B cell (primary cell): ENCODE data around the gene ZFP57. TPM values are rescaled to one million over a fixed set of nuclear protein-coding genes. Genes with fewer than 3 reads are reported as not detected.

Experiments used
- ATAC-seq: fragments of 200-7000 bp; cut with Tn5 transposase; one replicate; pipeline ENCODE4 v1.10.0; 2021; ENCODE audit warnings: low read depth, mild to moderate bottlenecking, moderate number of reproducible peaks, moderate library complexity
- CTCF ChIA-PET: fragments of 350-600 bp; sonication (Branson Sonifier 250); formaldehyde crosslinking; loops from one replicate; lab custom pipeline; 2021; ENCODE audit warnings: antibody characterized with exemption, inconsistent platforms; lab: Charles Lee
- POLR2A ChIA-PET: fragments of 350-600 bp; sonication (Branson Sonifier 250); formaldehyde crosslinking; loops from one replicate; lab custom pipeline; 2021; ENCODE audit warnings: antibody characterized with exemption; lab: Charles Lee
- DNase-seq: peaks from one replicate; pipeline ENCODE4 v3.0.0; 2013
- H2AFZ ChIP-seq: 2 replicates; pipeline ENCODE4 v1.6.1; 2012; ENCODE audit warnings: mild to moderate bottlenecking, low read depth, low read length; ENCODE audit not compliant: insufficient read depth, poor library complexity, severe bottlenecking
- H3K27ac ChIP-seq, 2 donors: 1 replicate in 1 of 2; 2 replicates in 1 of 2; pipeline ENCODE4 v1.5.1; 2012 to 2013; ENCODE audit warnings: low read length in 2 of 2, mild to moderate bottlenecking in 2 of 2, moderate library complexity in 1 of 2
- H3K27me3 ChIP-seq, 4 experiments: fragments of 200-600 bp in 1 of 4; sonication (generic) in 1 of 4; replicated peaks in 1 of 4; 1 replicate in 2 of 4; 2 replicates in 2 of 4; pipeline versions ENCODE4 v1.6.1 to v1.7.0; 2013 to 2016; ENCODE audit warnings: low read length in 3 of 4, mild to moderate bottlenecking in 2 of 4, mixed read lengths in 1 of 4, moderate library complexity in 1 of 4; ENCODE audit not compliant: insufficient read depth in 4 of 4, control insufficient read depth in 3 of 4; ENCODE audit errors: control extremely low read depth in 1 of 4
- H3K36me3 ChIP-seq, 2 experiments: replicated peaks in 1 of 2; 1 replicate in 1 of 2; 2 replicates in 1 of 2; pipeline versions ENCODE4 v1.6.1 to v1.7.1; 2013; ENCODE audit warnings: low read length in 1 of 2; ENCODE audit not compliant: insufficient read depth in 2 of 2, control insufficient read depth in 1 of 2; ENCODE audit errors: control extremely low read depth in 1 of 2, extremely low read depth in 1 of 2
- H3K4me1 ChIP-seq, 2 donors: fragments of 200-600 bp in 1 of 2; sonication (generic) in 1 of 2; 1 replicate in 1 of 2; 2 replicates in 1 of 2; pipeline versions ENCODE4 v1.5.1 to v1.6.1; 2013 to 2017; ENCODE audit warnings: low read length in 2 of 2; ENCODE audit not compliant: control insufficient read depth in 2 of 2, insufficient read depth in 2 of 2
- H3K4me2 ChIP-seq: replicated peaks from 2 replicates; pipeline ENCODE3; 2012; ENCODE audit warnings: mild to moderate bottlenecking, low read depth, low read length; ENCODE audit not compliant: poor library complexity, severe bottlenecking
- H3K4me3 ChIP-seq, 5 experiments: fragments of 200-600 bp in 1 of 5; sonication (generic) in 1 of 5; 1 replicate in 3 of 5; 2 replicates in 2 of 5; pipeline versions ENCODE4 v1.5.1 to v1.7.0; 2011 to 2016; ENCODE audit warnings: low read length in 4 of 5, mild to moderate bottlenecking in 4 of 5, low read depth in 2 of 5, control low read depth in 1 of 5, moderate library complexity in 1 of 5; ENCODE audit not compliant: insufficient read depth in 1 of 5; ENCODE audit errors: control extremely low read depth in 1 of 5, extremely low read depth in 1 of 5
- H3K79me2 ChIP-seq: fragments of 200-600 bp; sonication (generic); one replicate; pipeline ENCODE4 v1.6.0; 2016; ENCODE audit warnings: low read length; ENCODE audit not compliant: control insufficient read depth, insufficient read depth
- H3K9ac ChIP-seq: fragments of 200-600 bp; sonication (generic); 2 replicates; pipeline ENCODE4 v1.6.1; 2017; ENCODE audit warnings: mild to moderate bottlenecking, low read length, moderate library complexity
- H3K9me3 ChIP-seq, 3 donors: one replicate each; pipeline versions ENCODE4 v1.6.1 to v1.7.1; 2013; ENCODE audit warnings: low read length in 2 of 3; ENCODE audit not compliant: control insufficient read depth in 2 of 3, insufficient read depth in 1 of 3; ENCODE audit errors: control extremely low read depth in 1 of 3
- H4K20me1 ChIP-seq: 2 replicates; pipeline ENCODE4 v1.6.0; 2012; ENCODE audit warnings: mild to moderate bottlenecking, low read length; ENCODE audit not compliant: insufficient read depth, control insufficient read depth, poor library complexity, severe bottlenecking
- H3K27ac Mint-ChIP-seq: one replicate; pipeline ENCODE4 v1.8.0; 2021; ENCODE audit warnings: mixed read lengths
- H3K27me3 Mint-ChIP-seq: one replicate; pipeline ENCODE4 v1.8.0; 2021; ENCODE audit warnings: mixed read lengths
- H3K4me1 Mint-ChIP-seq: one replicate; pipeline ENCODE4 v1.8.0; 2021; ENCODE audit warnings: mixed read lengths
- H3K4me3 Mint-ChIP-seq: one replicate; pipeline ENCODE4 v1.8.0; 2021; ENCODE audit warnings: mixed read lengths
- H3K9me3 Mint-ChIP-seq: one replicate; pipeline ENCODE4 v1.8.0; 2022; ENCODE audit warnings: mixed read lengths; ENCODE audit not compliant: insufficient read depth
- EZH2 ChIP-seq: IDR thresholded peaks from 2 replicates; pipeline ENCODE4 v1.6.1; 2012; ENCODE audit warnings: borderline replicate concordance, low read depth, mild to moderate bottlenecking, moderate library complexity, low read length; ENCODE audit not compliant: insufficient read depth, poor library complexity, severe bottlenecking
- WGBS: methylation state at CpG from one replicate; pipeline ENCODE4 v1.1.5; 2013; ENCODE audit warnings: missing lambda C conversion rate; ENCODE audit not compliant: insufficient coverage; 5-methylcytosine and 5-hydroxymethylcytosine counted together
- intact Hi-C: fragments of 100-400 bp; cut with micrococcal nuclease; formaldehyde crosslinking; loops from one replicate; pipeline ENCODE4 v1.10.0; 2022
- polyA plus RNA-seq: library from polyadenylated mRNA; depleted of rRNA; stranded (reverse); fragments of >200 nt; gene quantifications from 2 replicates; pipeline ENCODE4 v1.2.3, GENCODE V29; 2012
- total RNA-seq, 2 donors: library from RNA; stranded (reverse); fragments of 120-200 nt in 1 of 2; gene quantifications; 1 replicate in 1 of 2; 2 replicates in 1 of 2; pipeline versions ENCODE4 v1.2.3 to v1.2.4, GENCODE V29; 2013 to 2022
- TF ChIP-seq, protein P1 (sequence below): fragments of 200-600 bp; IDR thresholded peaks from one replicate; pipeline ENCODE4 v1.8.0; 2022; ENCODE audit warnings: antibody characterized with exemption, mild to moderate bottlenecking

The ZFP57 gene
- total and polyA plus RNA-seq, 2 donors (not counting 1 experiment from before 2014, with no cell fraction given), result 0.39 to 5.0 TPM

DNA sequence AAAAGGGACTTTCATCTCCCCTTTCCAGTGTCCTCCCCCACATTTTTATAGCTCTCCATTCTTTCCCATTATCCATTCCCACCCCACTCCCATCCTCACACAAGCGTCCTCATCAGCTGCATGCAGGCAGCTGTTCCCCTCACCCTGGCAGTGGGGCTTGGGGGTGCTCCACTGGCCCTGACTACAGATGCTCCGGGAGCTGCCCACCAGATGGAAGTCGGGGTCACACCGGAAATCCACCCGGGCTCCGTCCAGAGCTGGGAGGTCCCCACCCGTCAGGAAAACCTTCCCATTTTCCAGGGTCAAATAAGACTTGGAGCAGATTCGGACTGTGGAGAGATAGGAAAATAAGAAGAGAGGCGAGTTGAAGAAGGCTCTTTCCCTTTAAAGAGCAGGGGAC is 50.6 kb downstream of the ZFP57 start:
- ATAC-seq, result no peak
- peaks cover 22% of the 10 kb centered on the region for H4K20me1 ChIP-seq
- POLR2A ChIA-PET, result no interaction called here
- no peak overlapping the region for H3K4me2 ChIP-seq
- no peak overlapping the region for H3K4me3 ChIP-seq
- no peaks in the 10 kb centered on the region for H3K9me3 Mint-ChIP-seq
- no peak for TF ChIP-seq EZH2
- TF ChIP-seq, protein P1, sequence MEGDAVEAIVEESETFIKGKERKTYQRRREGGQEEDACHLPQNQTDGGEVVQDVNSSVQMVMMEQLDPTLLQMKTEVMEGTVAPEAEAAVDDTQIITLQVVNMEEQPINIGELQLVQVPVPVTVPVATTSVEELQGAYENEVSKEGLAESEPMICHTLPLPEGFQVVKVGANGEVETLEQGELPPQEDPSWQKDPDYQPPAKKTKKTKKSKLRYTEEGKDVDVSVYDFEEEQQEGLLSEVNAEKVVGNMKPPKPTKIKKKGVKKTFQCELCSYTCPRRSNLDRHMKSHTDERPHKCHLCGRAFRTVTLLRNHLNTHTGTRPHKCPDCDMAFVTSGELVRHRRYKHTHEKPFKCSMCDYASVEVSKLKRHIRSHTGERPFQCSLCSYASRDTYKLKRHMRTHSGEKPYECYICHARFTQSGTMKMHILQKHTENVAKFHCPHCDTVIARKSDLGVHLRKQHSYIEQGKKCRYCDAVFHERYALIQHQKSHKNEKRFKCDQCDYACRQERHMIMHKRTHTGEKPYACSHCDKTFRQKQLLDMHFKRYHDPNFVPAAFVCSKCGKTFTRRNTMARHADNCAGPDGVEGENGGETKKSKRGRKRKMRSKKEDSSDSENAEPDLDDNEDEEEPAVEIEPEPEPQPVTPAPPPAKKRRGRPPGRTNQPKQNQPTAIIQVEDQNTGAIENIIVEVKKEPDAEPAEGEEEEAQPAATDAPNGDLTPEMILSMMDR, result no peak
- no peak overlapping the region for H3K27ac ChIP-seq
- no peaks in the 10 kb centered on the region for H3K9me3 ChIP-seq
- peaks cover 33 to 62% of the 10 kb centered on the region in 2 donors for H3K4me1 ChIP-seq
- intact Hi-C loops, result no loop called here
- peaks cover 15% of the 10 kb centered on the region for H3K79me2 ChIP-seq
- DNase-seq, result no peak
- H3K4me1 Mint-ChIP-seq, result peaks cover 63% of the 10 kb centered on the region
- H2AFZ ChIP-seq, result no peak overlapping the region
- no peak overlapping the region for H3K27ac Mint-ChIP-seq
- H3K27me3 Mint-ChIP-seq, result no peaks in the 10 kb centered on the region
- no peaks in the 10 kb centered on the region for H3K27me3 ChIP-seq
- CTCF ChIA-PET, result interaction anchor here (1.5 to 13.5 kb wide), 2 partner anchors 11 to 21 kb away, joined by 5 to 226 read pairs; no protein-coding TSS in a partner anchor
- 96% methylated on average over 7 of the region's 9 CpGs for WGBS
- no peak overlapping the region for H3K9ac ChIP-seq
- peak overlapping the region; percentile 87 for H3K4me3 Mint-ChIP-seq
- peaks cover 0 to 6% of the 10 kb centered on the region in 2 experiments for H3K36me3 ChIP-seq

DNA sequence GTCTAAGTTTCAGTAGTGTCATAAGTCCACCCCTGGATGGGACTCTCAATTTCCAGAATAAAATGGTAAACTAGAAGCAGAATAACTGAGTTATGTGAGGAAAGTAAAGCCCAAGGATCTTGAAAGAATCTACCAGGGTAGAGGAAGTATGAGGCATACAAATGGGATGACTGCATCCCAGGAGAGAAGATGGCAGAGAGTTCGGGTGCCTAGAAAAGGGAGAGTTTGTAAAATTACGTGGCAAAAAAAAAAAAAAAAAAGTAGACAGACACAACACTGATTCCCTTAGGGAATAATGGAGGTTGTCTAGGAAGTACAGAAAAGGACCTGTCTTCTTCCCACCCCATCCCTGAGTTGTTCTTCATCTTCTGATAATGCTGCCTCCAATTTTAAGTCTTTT is 51.4 kb downstream of the ZFP57 start:
- H3K27me3 Mint-ChIP-seq, result no peaks in the 10 kb centered on the region
- H3K9ac ChIP-seq, result no peak overlapping the region
- H2AFZ ChIP-seq, result no peak overlapping the region
- H3K27ac Mint-ChIP-seq, result no peak overlapping the region
- peaks cover 15% of the 10 kb centered on the region for H3K79me2 ChIP-seq
- H3K4me1 ChIP-seq, result peaks cover 28 to 55% of the 10 kb centered on the region in 2 donors
- no peak overlapping the region for H3K27ac ChIP-seq
- no peaks in the 10 kb centered on the region for H3K27me3 ChIP-seq
- no CpG with 5 or more reads among the region's 2 CpGs for WGBS
- H3K4me2 ChIP-seq, result peak overlapping the region; percentile 98
- peaks cover 0 to 6% of the 10 kb centered on the region in 2 experiments for H3K36me3 ChIP-seq
- no peaks in the 10 kb centered on the region for H3K9me3 Mint-ChIP-seq
- H4K20me1 ChIP-seq, result peaks cover 22% of the 10 kb centered on the region
- H3K9me3 ChIP-seq, result no peaks in the 10 kb centered on the region
- DNase-seq (no peak), ATAC-seq (no peak)
- CTCF ChIA-PET, result interaction anchor here (1.1 to 13.5 kb wide), 3 partner anchors 12 to 21 kb away, joined by 3 to 226 read pairs (median 5); no protein-coding TSS in a partner anchor
- intact Hi-C loops, result loop anchor here (5.0 kb wide), 2 partner anchors 77 to 123 kb away; a partner anchor contains a TSS
- H3K4me3 Mint-ChIP-seq, result peak overlapping the region; percentile 5
- POLR2A ChIA-PET, result no interaction called here
- peaks cover 60% of the 10 kb centered on the region for H3K4me1 Mint-ChIP-seq
- H3K4me3 ChIP-seq, result no peak overlapping the region
- no peak for TF ChIP-seq EZH2
- TF ChIP-seq, protein P1, result no peak
